ENCODE results near the gene MTA1. TPM values are rescaled to one million over a fixed set of nuclear protein-coding genes. Genes with fewer than 3 reads are reported as not detected.
A peak's percentile ranks its signal among the peaks of the same experiment; 100 is the strongest.

Gene MTA1
- total and polyA plus RNA-seq, 2 donors from 2014 or later, result 30.4 to 112 TPM

DNA sequence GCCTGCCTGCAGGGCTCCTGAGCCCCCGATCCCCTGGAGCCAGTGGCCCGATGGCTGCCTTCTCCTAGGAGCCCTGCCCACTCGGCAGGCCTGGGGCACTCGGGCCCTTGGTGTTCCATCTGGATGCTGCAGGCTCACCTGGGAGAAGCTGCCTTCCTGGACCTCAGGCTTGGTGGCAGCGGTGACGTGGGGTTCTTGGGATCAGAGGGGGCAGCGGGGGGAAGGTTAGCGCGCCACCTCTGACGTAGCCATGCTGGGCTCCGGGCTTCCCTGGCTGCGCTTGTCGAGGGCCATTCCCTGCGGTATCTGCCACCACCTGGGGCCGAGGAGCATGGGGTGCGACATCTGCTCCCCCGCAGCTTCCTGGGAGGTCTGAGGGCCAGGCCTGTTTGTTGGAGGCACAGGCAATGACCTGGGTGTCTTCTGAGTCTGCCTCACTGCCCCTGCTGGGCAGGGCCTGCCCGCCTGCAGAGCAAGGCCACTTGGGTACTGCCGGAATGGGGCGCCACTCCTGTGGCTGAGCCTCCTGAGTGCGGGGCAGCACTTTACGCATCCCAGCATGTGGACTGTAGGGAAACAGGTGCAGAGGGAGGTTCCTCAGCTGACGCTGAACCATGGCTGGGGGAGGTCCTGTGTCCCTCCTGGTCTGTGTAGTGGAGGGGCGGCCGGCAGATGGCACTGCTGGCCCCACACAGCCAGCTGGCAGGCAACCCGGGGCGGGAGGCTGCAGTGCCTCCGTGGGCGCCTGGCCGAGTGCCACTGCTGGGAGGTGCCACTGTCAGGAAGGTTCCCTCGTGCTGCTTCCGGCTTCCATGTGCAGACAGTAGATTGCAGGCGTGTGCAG lies 20.3 kb downstream of the MTA1 start:
- no peaks in the 10 kb centered on the region for H3K27me3 ChIP-seq (ENCODE audit: control insufficient read depth, insufficient read depth, low read length)
- TF ChIP-seq, protein P1, sequence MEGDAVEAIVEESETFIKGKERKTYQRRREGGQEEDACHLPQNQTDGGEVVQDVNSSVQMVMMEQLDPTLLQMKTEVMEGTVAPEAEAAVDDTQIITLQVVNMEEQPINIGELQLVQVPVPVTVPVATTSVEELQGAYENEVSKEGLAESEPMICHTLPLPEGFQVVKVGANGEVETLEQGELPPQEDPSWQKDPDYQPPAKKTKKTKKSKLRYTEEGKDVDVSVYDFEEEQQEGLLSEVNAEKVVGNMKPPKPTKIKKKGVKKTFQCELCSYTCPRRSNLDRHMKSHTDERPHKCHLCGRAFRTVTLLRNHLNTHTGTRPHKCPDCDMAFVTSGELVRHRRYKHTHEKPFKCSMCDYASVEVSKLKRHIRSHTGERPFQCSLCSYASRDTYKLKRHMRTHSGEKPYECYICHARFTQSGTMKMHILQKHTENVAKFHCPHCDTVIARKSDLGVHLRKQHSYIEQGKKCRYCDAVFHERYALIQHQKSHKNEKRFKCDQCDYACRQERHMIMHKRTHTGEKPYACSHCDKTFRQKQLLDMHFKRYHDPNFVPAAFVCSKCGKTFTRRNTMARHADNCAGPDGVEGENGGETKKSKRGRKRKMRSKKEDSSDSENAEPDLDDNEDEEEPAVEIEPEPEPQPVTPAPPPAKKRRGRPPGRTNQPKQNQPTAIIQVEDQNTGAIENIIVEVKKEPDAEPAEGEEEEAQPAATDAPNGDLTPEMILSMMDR (IDR thresholded peaks at IDR 0.05; ENCODE audit: borderline replicate concordance, extremely low read depth, insufficient read depth), result no peak
- peak in 1 of 5 donors; percentile 57 for DNase-seq
- H3K4me1 ChIP-seq (ENCODE audit: control insufficient read depth in 2 of 3, insufficient read depth in 2 of 3, low read depth in 1 of 3, low read length in 3 of 3), result no peaks in the 10 kb centered on the region
- no peak for FAIRE-seq
- intact Hi-C loops (cut with DNase I), result no loop called here
- no peaks in the 10 kb centered on the region for H3K9me3 ChIP-seq (ENCODE audit: control insufficient read depth in 2 of 3, insufficient read depth in 1 of 3, low read length in 3 of 3)
- no peak overlapping the region for H3K4me3 ChIP-seq (ENCODE audit: low read length in 3 of 3)
- H3K36me3 ChIP-seq (ENCODE audit: control insufficient read depth in 2 of 3, insufficient read depth in 3 of 3, low read length in 3 of 3), result peaks cover 0 to 2% (median 2%) of the 10 kb centered on the region in 3 donors
- H3K27ac ChIP-seq (ENCODE audit: low read depth in 2 of 2, low read length in 2 of 2), result no peak overlapping the region
- H3K9ac ChIP-seq (ENCODE audit: low read length in 3 of 3), result no peak overlapping the region

- Histone ChIP-seq H3K9ac (ENCODE audit: low read length in 3 of 3) (no peak overlapping the region), H3K4me1 (ENCODE audit: control insufficient read depth in 2 of 3, insufficient read depth in 2 of 3, low read depth in 1 of 3, low read length in 3 of 3) (no peaks in the 10 kb centered on the region), H3K27me3 (ENCODE audit: control insufficient read depth, insufficient read depth, low read length) (no peaks in the 10 kb centered on the region), H3K36me3 (ENCODE audit: control insufficient read depth in 2 of 3, insufficient read depth in 3 of 3, low read length in 3 of 3) (peaks cover 0 to 2% (median 2%) of the 10 kb centered on the region in 3 donors), H3K4me3 (ENCODE audit: low read length in 3 of 3) (no peak overlapping the region), H3K27ac (ENCODE audit: low read depth in 2 of 2, low read length in 2 of 2) (no peak overlapping the region), H3K9me3 (ENCODE audit: control insufficient read depth in 2 of 3, insufficient read depth in 1 of 3, low read length in 3 of 3) (no peaks in the 10 kb centered on the region)
- DNase-seq (peak in 1 of 5 donors; percentile 64), FAIRE-seq (no peak)
- TF ChIP-seq, protein P1 (IDR thresholded peaks at IDR 0.05; ENCODE audit: borderline replicate concordance, extremely low read depth, insufficient read depth), result no peak
- intact Hi-C loops (cut with DNase I), result no loop called here
These were observed 20.9 kb downstream of the MTA1 start for GRCh38 chr14:105440554-105440900.

DNA sequence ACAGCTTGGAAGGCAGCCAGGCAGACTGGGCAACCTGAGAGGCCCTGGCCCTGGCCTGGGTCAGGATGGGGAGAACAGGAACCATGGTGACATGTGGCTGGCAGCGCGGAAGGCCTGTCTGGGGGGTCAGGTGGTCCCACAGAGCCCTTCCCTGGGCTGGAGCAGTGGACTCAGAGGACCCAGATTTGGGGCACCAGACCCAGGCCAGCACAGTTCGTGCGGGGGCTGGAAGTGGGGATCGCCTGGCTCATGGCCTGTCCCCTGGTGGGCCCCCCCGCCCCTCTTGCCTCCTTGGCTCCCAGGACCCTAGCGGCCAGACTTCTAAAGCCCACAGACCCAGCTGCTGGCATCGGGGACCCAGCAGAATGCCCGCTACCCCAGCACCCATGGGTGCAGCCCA lies 21.4 kb downstream of the MTA1 start:
- no peaks in the 10 kb centered on the region for H3K27me3 ChIP-seq (ENCODE audit: control insufficient read depth, insufficient read depth, low read length)
- H3K9me3 ChIP-seq (ENCODE audit: control insufficient read depth in 2 of 3, insufficient read depth in 1 of 3, low read length in 3 of 3), result no peaks in the 10 kb centered on the region
- no peak overlapping the region for H3K4me3 ChIP-seq (ENCODE audit: low read length in 3 of 3)
- H3K4me1 ChIP-seq (ENCODE audit: control insufficient read depth in 2 of 3, insufficient read depth in 2 of 3, low read depth in 1 of 3, low read length in 3 of 3), result no peaks in the 10 kb centered on the region
- intact Hi-C loops (cut with DNase I), result no loop called here
- TF ChIP-seq, protein P1 (IDR thresholded peaks at IDR 0.05; ENCODE audit: borderline replicate concordance, extremely low read depth, insufficient read depth), result no peak
- no peak overlapping the region for H3K27ac ChIP-seq (ENCODE audit: low read depth in 2 of 2, low read length in 2 of 2)
- FAIRE-seq, result no peak
- H3K36me3 ChIP-seq (ENCODE audit: control insufficient read depth in 2 of 3, insufficient read depth in 3 of 3, low read length in 3 of 3), result peaks cover 0 to 2% (median 2%) of the 10 kb centered on the region in 3 donors
- H3K9ac ChIP-seq (ENCODE audit: low read length in 3 of 3), result no peak overlapping the region
- peak in 1 of 5 donors; percentile 64 for DNase-seq
